NCI-H345 treated with DMSO at 0.1 percent for 48 hours (cell line): Measurements from ENCODE around the gene TULP1.

Experiments used
- DNase-seq: peaks from one replicate; lab custom pipeline; 2025; ENCODE audit not compliant: unreplicated experiment; lab: John Stamatoyannopoulos, UW

The TULP1 gene

DNA sequence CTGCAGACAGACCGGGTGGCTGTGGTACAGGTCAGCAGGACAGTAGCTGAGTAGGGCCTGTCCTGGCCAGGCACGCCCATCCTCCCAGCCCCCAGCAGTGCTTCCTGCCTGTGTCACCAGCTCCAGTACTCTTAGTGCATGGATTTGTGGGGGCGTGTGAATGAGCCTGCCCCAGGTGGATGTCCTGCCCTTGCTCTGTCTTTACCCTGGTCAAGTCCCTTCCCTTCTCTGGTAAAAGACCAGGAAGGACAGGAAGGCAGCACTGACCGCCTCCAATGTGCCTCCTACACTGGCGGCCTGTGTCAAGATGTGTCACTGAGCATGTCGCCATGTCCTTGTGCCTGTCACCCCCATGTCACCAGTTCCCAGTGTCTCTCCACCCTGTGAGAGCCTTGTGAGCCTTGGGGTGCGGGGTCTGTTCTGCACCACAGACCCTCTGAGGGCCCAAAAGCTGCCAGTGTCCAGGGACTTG lies 27.7 kb downstream of the TULP1 start:
- no peak for DNase-seq

DNA sequence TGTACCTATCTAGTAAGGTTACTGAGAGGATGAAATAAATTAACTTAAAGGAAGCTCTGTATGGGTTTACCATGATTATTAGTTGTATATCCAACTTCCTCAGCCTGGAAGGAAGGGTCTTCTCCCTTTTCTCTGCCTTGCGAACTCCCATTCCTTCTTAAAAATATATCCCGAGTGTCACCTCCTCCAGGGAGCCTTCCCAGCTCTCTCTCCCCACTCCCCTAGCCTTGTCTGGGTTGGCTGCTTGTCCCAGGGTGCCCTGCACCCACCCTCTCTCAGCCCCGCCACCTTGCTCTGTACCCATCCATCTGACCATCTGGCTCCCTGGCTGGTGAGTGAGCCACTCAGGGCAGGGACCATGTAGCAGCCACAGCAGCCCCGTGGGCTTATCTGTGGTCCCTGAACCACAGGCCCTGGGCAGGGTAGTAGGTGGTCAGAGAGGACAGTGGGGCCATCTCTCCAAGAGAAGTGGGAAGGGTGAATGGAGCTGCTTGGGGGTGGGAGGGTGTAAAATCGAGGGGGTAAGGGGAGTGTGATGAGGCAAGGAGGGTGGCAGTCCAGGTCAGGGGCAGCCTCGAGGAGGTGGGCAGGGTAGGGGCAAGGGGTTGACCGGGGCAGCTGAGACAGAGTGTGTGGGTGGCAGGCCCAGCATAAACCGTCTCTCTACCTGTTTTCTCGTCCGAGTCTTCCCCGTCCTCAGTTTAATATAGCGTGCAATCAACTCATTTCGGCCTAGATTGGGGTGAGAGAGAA lies 28.6 kb downstream of the TULP1 start:
- no peak for DNase-seq

GRCh38 chr6:35483490-35483889 lies 29.2 kb downstream of the TULP1 start:
- DNase-seq = no peak

- no peak for DNase-seq
Measured at GRCh38 chr6:35483062-35483461, 29.6 kb downstream of the TULP1 start.

DNA sequence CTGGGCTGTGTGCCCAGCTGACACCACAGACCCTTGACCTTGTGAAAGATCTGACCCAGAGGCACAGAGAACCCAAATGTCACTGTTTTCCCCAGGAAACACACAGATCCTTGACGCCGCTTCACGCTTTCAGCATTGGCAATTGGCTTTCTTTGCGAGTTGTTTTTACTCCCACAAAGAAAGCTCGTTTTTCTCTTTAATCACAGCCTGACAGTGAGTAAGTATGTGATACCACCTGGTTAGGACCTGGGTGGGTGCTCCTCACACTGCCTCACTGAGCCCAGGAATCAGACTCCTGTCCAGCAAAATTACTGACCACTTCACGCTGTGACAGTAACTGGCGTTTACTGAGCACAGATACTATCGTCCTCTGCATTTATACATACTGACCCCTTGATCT lies 31.5 kb downstream of the TULP1 start:
- no peak for DNase-seq

DNA sequence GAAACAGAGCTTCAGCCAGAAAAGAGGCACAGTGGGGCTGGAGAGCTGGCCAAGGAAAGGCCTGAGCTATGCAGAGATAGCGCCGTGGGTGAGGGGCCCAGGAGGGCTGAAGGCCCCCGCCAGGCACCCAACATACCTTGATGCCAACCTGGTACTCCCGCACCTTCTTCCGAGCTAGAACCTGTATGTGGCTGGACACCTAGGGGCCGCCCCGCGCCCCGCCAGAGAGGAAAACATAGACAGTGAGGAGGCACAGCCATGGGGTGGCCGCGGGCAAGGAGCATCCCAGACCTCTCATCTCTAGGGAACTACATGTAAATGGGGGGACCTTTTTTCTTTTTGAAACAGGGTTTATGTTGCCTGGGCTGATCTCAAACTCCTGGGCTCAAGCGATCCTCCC lies 32.5 kb downstream of the TULP1 start:
- no peak for DNase-seq

DNA sequence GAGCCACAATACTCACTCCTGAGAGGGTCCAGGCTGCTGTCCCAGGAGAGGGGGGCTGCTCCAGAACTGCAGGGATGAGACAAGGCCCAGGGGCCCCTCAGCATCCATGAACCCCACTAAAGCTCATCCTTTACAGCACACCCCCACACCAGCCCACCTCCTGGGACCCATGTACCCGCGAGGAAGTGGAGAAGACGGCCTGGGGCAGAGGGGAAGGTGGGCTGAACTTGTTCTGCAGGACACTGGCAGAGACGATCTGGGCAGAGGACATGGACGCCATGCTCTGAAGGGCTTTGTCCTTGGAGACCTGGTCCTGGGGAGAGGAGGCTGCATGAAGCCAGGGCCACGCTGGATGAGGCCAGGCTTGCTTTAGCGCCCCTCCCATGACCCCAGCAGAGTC lies 34.4 kb downstream of the TULP1 start:
- no peak for DNase-seq

DNA sequence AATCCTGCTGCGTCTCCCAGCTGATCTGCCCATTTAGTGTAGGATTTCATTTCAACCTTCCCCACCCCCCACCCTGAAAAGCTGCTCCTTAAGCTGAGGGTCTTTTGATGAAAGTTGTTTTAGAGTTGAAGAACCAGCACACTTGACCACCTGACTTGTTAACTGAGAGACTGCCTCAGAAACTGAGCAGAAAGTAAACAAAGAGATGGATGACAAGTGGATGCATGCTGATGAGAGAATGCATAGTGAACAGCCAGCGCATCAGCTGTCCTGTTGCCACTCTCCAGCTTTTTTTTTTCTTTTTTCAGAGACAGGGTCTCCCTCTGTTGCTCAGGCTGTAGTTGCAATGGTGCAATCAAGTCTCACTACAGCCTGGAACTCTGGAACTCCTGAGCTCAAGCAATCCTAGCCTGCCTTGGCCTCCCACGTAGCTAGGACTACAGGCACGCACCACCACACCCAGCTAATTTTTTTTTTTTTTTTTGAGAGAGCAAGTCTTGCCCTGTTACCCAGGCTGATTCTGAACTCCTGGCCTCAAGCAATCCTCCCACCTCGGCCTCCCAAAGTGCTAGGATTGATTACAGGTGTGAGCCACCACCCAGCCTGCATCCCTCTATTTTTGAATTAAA lies 35.0 kb downstream of the TULP1 start:
- DNase-seq = peak; percentile 89

DNA sequence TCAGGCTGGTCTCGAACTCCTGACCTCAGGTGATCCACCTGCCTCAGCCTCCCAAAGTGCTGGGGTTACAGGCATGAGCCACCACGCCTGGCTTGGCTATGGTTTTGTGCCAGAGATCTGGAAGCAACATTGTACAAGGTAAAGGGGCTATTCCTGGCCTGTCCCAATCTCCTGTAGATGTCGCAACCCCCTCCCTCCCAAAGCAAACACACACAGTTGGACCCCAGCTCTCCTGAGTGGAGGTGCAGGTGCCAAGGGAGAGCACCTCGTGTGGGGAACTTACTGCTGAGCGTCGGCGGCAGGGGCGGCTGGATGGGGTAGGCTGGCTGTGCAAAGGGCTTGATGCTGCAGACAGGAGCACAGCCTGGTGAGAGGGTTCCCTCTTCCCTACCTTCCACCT lies 35.7 kb downstream of the TULP1 start:
- DNase-seq = peak; percentile 88

GRCh38 chr6:35476004-35476403 lies 36.7 kb downstream of the TULP1 start:
- DNase-seq = no peak

DNA sequence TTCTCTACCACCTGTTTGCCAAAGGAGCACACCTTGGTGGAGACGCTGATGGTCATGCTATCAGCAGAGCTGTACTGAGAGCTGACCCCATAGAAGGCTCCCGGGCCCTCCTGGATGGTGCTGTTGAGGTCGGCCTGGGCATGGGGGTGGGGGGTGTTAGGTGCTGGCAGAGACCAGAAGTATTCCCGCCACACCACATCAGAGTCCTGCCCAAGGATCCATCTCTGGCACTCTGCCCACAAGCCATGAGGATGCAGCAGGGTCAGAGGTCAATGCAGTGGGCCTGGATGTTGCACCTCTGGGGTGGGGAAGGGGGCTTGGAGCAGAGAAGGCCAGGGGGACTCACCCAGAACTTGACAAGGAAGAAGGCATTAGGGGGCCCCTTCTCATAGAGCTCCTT lies 37.1 kb downstream of the TULP1 start:
- DNase-seq = no peak

GRCh38 chr6:35474942-35475570 lies 37.6 kb downstream of the TULP1 start:
- no peak for DNase-seq

GRCh38 chr6:35474131-35474941 lies 38.4 kb downstream of the TULP1 start:
- no peak for DNase-seq

- DNase-seq = no peak
Measured at GRCh38 chr6:35473850-35474130, 38.9 kb downstream of the TULP1 start.

DNA sequence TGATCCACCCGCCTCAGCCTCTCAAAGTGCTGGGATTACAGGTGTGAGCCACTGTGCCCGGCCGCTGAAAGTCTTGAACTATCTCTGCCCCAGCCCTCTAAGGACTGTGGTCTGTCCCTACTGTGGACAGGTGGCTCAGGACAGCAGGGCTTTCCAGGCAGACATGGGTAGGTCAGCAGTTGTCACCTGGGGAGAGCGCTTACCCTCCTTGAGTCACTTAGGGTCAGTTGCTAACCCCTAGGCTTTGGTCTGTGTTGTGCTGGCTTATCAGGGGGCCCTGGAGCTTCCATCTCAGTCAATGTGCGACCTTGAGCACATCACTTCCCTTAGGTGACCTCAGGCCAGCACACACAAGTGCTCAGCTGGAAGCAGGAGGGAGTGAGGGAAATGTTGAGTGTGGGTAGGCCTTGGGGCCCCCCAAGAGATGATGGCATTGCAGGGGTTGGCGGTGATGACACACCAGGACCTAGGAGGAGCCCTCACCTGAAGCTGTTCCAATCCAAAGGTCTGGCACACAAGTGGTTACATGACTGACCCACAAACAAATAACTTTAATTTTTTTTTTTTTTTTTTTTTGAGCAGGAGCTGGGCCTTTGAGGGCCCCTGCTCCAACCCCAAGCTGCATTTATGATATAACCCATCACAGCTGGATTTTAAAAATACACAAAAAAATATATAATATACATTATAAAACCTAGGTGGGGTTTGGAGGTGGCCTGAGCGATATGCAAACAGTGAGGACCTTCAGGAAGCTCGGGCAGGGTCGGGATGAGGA lies 39.4 kb downstream of the TULP1 start:
- no peak for DNase-seq

DNA sequence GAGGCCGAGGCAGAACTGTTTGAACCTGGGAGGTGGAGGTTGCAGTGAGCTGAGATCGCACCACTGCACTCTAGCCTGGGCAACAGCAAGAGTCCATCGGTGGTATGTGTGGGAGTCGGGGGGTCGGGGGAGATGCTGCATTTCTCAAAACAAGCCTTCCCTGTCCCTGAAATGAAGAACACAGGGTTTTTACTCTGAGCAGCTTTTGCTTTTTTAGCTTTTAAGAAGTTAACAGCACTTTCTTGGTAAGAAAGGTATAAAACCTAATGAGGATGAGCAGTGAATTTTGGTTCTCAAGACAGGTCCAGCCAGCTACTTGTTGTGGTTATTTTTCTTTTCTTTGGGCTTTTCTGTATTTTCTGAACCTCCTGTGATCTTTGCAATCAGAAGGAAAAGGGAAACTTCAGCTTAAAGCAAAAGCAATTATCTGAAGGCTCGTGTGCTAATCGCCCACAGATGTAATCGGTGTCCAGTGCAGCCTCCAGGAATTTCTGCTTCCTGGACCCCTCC lies 40.8 kb downstream of the TULP1 start:
- DNase-seq = no peak

- no peak for DNase-seq
Measured at GRCh38 chr6:35470663-35471120, 42.0 kb downstream of the TULP1 start.

GRCh38 chr6:35469751-35470662 lies 42.7 kb downstream of the TULP1 start:
- no peak for DNase-seq

DNA sequence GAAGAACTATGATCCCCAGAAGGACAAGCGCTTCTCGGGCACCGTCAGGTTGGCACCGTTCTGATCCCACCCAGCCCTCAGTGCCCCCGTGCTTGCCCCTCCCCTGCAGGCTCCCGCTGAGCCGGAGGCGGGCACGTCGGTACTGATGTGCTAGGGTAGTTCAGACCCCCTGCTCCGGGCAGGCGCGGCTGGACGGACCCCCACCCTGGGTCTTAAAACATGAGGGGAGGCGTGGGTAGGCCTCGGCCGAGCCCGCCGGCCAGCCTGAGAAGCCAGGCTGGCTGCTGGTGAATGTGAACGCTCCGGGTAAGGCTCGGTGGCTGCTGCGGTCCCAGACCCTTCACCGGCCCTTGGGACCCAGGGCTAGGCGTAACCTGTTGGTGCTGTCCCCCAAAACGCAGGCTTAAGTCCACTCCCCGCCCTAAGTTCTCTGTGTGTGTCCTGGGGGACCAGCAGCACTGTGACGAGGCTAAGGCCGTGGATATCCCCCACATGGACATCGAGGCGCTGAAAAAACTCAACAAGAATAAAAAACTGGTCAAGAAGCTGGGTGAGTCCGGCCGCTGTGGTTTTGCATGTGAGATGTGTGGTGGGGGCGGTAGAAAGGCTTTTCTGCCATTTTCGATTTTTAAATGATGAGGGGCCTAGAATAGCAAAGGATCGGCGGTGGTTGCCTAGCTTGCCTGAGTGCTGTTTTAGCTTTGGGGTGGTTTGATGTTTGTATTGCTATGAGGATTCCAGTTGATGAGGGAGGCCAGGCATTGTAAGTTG lies 43.5 kb downstream of the TULP1 start:
- no peak for DNase-seq
